ENCODE results near the gene HPCAL1.

- TF ChIP-seq CTCF (IDR thresholded peaks at IDR 0.05; ENCODE audit: low read depth, low read length, poor library complexity, severe bottlenecking), result no peak
- TF ChIP-seq EZH2phosphoT487 (IDR thresholded peaks at IDR 0.05; ENCODE audit: borderline replicate concordance, low read length), result no peak
Measured at GRCh38 chr2:10378189-10378588, 75.5 kb downstream of the HPCAL1 start.
